Measurements from ENCODE around the gene CD180.
A peak's percentile ranks its signal among the peaks of the same experiment; 100 is the strongest.

The CD180 gene

DNA sequence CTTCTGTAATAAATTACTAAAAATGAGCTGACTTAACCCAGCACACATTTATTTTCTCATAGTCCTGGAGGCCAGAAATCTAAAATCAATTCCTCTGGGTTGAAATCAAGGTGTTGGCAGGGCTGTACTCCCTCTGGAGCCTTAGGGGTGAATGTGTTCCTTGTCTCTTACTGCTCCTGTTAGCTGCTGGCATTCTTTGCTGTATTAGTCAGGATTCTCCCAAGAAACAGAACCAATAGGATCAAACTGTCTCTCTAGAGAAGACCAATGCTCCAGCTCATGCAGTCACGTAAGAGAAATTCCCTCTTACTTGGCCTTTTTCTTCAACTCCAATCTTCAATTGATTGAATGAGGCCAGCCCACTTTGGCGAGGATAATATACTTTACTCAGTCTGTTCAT, 15.3 kb upstream of the CD180 start:
- peak; percentile 45 for DNase-seq (ENCODE audit: low read depth)

DNA sequence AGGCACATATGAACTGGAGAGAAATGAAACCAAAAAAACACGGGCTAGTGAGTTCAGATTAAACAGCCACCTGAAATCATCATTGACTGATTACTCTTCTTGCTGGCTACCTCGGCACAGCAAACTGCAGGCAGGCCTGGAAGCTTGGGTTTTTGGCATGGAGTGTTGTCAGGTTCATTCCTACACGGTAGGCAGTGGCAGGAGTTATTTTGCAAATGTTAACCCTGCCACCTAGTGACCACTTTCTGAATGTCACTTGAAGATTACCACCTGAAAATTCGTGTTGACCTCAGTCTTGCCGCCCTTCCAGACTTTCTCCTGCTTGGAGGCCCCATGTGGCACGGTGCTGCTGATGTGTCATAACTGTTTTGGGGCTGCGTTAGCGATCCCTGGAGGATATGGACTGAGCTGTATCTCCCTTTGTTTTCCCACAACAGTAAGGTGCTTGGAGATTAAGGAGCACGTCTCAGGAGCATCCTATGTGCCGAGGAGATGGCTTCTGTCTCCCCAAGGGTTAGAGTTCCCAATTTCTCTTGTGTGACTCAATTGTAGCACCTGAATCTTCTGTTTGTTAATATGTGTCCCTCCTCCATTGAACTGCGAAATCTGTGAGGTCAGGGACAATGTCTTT, 12.7 kb upstream of the CD180 start:
- no peak for DNase-seq (ENCODE audit: low read depth)

DNA sequence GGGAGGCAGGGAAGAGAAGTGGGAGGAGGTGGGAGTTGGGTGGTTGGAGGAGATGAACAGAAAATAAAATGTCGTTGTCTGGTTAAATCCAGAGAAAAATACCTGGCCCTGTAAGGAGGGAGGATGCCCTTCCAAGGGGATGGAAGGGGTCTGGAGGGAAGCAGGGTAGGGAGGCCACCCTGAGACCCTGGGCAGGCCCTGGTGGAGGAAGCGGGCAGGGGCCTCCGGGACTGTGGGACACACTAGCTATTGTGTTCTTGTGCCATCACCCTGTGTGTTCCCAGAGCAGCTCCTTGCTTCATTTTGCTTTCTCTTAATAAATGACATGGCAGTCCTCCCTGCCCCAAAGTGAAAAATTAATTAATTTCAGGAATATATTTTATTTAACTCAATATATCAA, 11.8 kb upstream of the CD180 start:
- DNase-seq (ENCODE audit: low read depth), result no peak

DNA sequence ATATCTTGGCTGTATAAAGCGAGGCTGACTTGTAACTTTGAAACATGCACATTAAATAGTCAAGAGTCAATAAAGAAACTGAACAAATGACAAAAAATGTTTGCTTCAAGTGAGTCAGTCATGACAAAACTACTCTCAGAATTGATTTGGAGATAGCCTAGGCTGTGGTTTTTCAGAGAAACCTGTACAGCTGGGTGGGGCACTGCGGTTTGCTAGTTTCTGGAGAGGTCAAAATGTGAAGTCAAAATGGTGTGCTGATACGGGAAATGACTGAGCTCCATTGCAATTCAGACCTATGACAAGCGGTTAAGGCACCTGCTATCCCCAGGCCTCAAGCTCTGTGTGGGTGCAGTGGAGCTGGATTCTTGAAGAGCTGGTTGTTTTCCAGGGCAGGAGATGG, 10.3 kb upstream of the CD180 start:
- DNase-seq (ENCODE audit: low read depth), result no peak

DNA sequence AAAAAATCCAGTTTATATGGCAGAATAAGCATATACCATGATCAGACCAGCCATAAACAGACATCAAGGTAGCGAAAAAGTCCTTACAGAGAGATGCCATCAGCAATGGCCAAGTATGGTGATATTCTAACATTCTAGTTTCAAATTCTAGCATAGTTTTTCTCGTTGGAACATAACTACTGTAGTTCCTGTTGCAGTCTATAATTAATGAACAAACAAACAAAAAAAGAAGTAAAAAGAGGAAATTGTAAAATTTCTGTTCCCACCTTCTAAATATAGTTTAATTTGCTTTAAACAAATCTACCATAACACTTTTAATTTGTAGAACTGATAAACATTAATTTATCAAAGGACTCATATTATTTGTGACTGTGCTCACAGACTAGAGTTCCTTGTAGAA, 9.9 kb upstream of the CD180 start:
- no peak for DNase-seq (ENCODE audit: low read depth)

DNA sequence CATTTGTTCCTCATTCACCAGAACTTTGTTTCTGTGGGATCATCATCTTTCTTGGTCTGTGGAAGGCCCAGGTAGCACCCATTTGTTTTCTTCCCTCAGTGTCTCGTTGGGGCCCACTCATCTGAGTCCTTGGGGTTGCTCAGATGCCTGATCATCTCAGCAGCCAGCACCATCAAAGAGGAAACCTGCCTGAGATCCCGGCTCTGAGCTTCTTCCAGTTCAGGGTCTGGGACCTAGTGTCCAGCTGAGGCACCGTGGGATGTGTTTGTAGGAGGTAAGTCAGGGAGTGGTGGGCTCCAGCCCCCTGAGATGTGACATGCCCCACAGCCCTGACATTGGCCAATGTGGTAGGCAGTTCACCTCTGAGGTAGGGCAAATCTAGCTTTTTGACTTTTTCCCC, 9.4 kb upstream of the CD180 start:
- DNase-seq (ENCODE audit: low read depth), result no peak

DNA sequence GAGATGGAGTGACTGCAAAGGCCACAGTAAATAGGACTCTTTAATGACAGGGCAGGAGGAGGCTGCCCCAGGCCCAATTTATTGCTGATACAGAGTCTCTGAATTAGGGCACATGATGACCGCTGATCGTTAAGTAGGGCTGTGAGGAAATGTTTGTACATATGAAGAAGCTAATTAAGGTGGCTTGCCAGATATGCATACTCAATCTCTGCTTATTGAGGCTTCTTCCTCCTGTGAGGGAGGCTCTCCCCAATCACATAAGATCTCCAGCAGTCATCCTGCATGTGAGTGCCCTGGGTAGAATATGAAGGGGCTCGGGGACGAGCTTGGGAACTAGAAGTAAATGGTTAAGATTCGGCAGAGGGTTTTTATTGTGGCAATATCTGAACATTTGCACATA, 8.2 kb upstream of the CD180 start:
- DNase-seq (ENCODE audit: low read depth), result no peak

DNA sequence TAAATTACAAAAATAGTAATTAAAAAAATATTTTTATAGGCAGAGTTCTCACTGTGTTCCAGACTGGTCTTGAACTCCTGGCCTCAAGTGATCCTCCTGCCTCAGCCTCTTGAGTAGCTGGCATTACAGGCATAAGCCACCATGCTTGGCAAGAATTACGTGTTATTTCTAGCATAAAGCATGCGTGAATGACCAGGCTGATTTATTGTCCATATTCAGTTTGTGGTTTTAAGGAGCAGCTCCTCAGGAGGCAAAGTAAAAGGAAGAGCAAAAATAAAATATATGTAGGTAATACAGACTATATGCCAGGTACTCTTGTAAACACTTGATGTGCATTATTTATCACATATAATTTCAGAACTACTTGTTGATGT, 7.1 kb upstream of the CD180 start:
- no peak for DNase-seq (ENCODE audit: low read depth)

DNA sequence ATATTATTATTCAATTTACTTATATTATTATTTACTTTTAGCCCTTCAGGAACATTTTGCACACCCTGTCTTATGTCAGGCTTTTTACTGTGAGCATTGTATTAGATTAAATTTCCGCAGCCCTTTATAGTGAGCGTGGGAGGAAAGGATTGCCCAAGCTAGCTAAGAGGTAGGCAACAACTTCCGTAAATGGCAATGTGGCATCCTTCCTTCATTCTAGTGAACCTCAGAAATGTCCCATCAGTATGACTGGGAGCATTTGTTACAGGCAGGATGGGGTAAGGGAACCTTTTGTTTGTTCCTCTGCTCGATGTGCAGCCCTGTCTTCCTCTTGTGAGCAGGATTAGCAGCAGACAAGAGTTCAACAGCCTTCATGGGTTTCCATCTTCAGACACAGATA, 6.2 kb upstream of the CD180 start:
- DNase-seq (ENCODE audit: low read depth), result no peak

DNA sequence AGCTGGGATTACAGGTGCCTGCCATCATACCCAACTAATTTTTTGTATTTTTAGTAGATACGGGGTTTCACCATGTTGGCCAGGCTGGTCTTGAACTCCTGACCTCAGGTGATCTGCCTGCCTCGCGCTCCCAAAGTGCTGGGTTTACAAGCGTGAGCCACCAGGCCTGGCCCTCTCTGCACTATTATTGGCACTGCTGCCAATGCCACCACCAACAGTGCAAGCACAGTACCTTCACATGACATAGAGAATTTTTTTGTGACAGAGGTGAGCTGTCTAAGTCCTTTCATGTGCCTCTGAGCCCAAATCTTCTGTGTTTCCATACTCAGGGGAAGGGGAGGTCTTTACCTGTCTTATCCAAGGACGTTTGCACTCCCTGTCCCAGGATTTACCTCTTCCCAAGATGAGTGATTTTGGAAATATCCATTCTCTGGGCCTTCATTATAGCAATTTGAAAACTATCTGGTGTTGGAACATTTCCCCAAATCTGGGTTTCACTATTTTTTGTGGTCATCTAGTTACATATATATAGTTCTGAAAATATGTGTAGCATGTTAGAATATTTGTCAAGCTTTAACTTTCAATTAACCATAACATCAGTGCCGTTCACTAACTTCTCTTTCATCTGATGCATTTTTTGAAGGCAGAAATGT, 5.4 kb upstream of the CD180 start:
- no peak for DNase-seq (ENCODE audit: low read depth)

DNA sequence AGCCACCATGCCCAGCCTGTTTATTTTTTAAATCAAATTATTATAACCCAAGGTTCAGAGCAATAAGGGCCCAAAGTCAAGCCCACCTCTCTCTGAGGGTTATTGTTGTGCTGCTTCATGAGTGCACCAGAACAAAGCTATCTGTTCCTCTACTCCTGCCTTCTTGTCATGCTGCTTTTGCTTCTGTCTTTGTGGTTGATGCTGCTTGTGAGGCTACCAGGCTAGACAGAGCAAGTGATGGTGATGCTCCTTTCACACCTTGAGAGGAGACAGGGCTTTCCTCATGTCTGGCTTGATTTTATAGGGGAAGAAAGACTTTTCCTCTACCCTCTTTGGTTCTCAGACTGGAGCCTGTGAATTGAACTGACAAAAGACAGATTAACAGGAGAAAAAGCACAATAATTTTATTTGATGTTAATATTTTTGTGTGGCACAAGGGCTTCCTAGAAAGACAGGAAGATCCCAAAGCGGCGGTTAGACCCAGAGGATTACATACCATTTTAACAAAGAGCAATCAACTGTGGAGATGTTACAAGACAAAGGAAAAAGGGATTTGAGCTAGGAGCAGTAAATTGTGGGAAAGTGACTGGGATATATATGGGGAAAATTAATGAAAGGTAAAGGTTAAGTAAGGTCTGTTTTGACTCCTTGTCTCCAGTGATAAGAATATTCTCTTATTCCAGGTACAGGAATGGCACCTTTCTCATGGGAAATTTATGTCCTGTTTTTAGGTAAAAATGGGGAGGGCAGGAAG, 4.4 kb upstream of the CD180 start:
- no peak for DNase-seq (ENCODE audit: low read depth)

DNA sequence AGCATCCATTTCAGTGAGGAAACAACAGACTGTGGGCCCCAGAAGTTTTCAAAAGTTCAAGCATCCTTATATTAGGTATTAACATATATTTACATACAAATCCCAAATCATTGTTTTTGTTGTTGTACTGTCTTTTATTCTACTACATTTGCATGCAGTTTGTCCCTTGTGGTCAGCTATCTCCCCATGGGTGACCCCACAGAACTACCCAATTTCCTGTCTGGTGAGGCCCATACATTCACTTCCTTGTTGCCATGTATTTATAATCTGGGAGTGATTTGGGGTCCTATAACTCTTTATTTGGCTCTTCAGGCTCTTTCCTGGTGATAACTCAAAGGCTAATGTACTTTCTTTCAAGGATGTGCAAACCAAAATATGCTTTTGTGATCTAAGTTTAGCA, 3.3 kb upstream of the CD180 start:
- DNase-seq (ENCODE audit: low read depth), result no peak

DNA sequence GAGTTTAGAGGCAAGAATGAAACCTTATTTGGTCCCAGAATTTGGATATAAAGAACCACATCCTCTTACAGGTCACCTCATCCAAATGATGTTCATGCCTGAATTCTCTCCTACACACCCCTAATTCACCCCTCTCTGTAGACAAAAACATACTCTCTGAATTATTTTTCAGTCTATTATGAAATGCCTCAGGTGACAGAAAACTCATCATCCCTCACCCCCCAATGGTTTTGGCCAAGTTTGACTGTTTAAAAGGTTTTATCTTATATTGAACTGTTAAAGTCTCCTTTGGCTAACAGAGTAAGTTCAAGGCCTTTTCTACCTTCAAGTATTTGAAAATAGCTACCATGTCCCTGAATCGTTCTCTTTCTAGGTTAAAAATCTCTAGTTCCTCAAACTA, 2.3 kb upstream of the CD180 start:
- no peak for DNase-seq (ENCODE audit: low read depth)

DNA sequence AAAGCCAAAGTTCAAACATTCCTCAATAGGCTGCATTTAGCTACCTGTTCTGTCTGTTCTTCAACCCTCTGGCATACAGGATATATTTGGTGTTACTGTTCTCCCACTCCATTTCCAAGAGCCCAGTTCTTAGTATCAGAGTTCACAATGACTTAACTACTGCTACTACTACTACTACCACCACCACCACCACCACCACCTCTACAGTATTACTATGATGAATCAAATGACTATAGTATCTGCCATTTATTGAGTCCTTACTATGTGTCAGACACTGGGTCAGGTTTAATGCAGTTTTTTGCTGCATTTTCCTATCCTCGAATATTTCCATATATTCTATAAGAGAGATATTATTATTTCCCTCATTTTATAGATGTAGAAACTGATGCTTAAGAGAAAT, 937 bp upstream of the CD180 start:
- DNase-seq (ENCODE audit: low read depth), result no peak

DNA sequence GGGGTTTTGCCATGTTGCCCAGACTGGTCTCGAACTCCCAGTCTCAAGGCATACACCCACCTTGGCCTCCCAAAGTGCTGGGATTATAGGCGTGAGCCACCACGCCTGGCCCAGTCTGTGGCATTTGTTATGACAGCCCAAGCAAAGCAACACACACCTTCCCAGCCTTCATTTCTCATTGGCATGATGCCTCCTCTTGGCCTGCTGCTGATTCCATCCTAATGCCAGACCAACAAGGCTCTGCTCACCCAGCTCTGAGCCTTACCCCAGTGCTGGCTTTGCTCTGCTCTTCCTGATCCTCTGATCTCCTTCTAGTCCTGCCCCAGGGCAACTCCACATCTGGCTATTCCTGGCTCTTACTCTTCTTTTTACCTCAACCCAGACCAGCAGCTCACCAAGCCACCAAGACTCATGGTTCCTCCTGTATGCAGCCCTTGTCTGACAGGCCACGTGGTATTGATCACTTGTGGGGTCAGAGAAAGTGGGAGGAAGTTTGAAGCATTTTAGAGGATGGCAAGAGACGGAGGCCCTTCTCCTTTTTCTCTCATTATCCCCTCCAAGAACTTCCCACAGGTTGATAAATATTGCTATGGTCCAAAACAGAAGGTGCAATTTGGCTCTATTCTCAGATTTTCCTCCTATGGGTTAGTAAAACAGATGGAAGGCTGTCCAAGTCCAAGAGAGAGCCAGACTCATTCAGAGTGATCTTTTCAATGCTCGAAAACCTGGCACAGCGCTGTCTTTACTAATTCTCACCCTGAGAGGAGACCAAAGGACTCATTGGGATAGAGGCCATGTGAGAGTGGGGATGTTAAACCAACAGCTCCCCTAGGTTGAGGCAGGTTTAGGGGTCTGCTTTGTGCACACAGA, 958 bp downstream of the CD180 start:
- DNase-seq (ENCODE audit: low read depth), result no peak

DNA sequence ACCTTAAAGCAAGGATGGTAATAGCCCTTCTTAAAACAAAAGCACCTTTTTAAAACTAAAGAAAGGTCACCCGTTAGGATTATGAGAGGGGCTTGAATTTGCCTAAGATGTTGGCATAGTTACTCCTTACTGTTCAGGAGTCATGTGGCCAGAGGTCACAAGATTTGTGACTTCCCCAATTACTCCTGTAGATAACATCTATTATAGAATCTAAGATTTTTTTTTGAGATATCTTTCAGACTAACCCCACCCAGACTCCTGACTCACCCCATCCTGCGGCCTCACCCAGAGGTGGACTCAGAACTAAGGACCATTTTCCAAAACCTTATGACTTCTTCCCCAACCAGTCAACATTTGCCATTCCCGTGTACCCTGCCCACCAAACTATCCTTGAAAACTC, 2.4 kb downstream of the CD180 start:
- DNase-seq (ENCODE audit: low read depth), result no peak

DNA sequence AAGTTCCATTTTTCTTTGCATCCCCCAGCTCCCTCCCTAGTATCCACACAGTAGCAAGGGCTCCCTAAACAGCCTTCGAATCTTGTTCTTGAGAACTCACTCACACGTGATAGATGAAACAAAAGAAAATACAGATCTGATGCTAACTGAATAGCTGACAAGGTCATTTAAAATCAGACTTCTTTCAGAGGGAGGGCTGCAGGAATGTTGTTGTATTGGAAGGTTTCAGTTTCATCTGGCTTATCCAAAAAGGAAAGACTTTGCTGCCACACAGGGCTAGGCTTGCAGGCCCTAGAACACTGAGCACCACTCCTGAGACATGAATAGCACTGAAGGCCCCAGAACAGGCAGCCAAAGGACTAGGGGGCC, 3.2 kb downstream of the CD180 start:
- DNase-seq (ENCODE audit: low read depth), result no peak

DNA sequence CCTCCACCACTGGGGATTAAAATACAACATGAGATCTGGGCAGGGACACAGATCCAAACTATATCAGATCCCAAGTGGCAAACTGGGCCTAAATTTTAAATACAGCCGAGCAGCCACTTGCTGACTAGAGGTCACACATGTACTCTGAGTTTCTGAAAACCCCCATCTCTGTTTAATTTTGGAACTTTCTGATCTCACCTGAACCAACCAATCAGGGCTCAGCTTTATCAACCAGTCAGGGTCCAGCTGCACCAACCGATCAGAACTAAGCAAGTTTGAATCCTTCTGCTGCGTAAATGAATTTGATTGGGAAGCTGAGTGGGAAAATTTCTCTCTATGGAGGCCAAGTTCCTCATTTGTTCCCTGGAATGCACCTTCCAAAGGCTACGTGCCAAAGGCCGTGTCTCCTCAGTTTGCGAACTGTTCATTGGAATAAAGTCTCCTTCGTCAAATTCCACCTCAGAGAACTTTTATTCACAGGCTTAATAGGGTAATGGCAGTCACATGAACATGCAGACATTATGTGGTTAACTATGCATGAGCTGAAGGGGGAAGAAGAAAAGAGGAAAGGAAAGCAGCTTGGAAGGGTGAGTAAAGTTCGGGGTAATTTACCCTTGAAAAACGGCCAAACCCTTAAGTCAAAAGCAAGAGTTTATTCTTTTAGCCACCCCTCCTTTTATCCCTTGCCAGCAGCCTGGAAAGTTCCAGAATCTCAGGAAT, 3.7 kb downstream of the CD180 start:
- DNase-seq (ENCODE audit: low read depth), result no peak

DNA sequence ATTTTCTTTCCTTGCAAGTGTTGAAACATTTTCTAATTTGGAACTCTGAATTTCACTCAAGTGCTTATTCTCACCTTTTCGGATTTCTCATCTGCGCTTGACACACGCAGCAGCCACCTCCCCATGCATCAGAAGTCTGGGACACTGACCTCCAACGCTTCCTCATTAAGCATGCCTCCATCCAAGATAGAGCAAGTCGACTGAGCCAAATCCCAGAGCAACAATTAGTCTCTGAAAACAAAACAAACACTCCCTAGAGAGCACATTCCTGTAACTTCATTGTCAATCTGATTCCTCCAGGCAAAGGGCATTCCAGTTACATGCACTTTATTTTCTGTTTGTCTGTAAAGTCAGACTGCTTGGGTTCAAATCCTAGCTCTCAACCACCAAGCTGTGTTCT, 5.7 kb downstream of the CD180 start:
- no peak for DNase-seq (ENCODE audit: low read depth)

DNA sequence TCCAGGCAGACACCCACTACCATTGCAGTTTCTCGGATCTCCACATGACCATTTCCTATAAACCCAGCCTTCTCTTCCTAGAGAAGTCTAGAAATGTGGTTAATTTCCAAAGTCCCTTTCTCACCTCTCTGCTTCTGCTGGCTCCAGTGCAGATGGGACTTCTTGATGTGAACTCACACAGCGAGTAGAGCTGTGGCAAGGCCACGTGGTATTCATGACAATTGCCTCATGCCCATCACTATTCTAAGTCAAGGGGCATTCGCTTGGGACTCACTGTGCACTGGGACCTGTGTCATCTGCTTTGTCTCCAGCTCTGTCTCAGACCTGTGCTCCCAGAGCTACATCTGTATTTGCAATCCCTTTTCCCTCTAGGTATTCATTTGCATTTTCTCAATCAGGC, 6.2 kb downstream of the CD180 start:
- DNase-seq (ENCODE audit: low read depth), result no peak

DNA sequence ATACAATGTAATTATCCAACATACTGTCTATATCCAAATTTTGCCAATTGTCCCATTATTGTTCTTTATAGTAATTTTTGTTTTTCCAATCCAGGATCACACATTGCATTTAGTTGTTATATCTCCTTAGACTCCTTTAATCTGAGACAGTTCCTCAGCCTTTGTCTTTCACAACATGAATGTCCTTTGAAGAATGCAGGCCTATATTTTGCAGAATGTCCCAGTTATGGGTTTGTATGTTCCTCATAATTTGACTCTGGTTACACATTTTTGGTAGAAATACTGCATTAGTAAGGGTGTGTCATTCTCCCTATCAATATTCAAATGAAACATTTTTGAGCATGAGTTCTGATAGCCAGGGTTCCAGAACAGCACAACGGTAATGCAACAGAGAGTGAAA, 6.7 kb downstream of the CD180 start:
- no peak for DNase-seq (ENCODE audit: low read depth)

DNA sequence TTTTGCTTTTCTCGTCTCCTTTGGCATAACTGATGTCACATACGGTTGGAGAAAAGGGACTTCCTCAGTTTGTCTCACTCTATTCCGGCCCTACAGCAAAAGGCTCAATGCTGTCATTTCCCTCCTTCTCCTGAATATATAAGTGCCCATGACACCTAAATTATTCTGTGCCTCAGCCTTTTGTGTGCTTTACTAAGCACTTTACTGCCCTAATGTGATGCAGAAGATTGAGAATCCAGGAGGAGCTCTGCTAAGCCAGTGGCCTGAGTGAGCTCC, 7.6 kb downstream of the CD180 start:
- no peak for DNase-seq (ENCODE audit: low read depth)
